GM18526 (cell line): Measurements from ENCODE around the gene TAF6.

Experiments used
- POLR2A ChIP-seq: IDR thresholded peaks from 3 replicates; pipeline ENCODE4 v1.6.1; 2011; ENCODE audit not compliant: insufficient read length; ENCODE audit errors: extremely low read depth

Gene TAF6

DNA sequence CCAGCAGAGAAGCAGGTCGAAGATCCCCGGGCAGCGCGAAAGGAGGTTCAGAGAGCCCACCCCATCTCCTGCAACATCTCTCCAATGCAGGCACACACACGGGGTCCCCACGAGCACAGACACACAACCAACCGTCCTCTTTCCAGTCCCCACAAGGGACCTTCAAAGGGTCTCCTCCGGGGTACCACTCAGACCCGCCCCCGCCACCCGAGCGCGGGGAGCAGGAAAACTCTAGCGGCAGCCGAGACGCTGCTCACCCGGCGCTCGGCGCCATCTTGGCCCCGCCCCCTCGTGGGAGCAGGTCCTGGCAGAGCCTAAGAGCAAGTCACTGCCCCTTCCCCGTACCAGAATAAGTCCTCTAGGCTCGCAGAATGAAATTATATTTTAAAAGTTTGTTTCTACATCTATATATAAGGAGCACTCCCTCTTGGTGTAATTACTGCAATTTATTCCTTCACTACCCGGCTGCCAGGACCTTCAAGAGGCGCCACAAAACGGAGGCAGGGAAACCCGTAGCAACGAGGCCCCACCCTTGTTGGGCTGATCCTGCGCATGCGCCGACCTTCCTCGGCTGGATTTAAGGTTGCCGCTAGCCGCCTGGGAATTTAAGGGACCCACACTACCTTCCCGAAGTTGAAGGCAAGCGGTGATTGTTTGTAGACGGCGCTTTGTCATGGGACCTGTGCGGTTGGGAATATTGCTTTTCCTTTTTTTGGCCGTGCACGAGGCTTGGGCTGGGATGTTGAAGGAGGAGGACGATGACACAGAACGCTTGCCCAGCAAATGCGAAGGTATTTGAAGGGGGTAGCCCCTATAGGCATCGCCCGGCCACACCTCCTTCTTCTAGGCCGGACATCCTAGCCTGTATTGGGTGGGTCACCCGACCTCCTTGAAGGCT is at the start of gene TAF6, which contains the start of gene CNPY4:
Gene TAF6, minus strand, starts transcription at position 287 of the 898 bp plus-strand sequence. CDS start 5,149 bp downstream, outside the sequence.
Gene CNPY4, plus strand, starts transcription at position 563 of the 898 bp plus-strand sequence. Its CDS starts 111 bp downstream, at position 674.
- TF ChIP-seq POLR2A = peak; percentile 82

DNA sequence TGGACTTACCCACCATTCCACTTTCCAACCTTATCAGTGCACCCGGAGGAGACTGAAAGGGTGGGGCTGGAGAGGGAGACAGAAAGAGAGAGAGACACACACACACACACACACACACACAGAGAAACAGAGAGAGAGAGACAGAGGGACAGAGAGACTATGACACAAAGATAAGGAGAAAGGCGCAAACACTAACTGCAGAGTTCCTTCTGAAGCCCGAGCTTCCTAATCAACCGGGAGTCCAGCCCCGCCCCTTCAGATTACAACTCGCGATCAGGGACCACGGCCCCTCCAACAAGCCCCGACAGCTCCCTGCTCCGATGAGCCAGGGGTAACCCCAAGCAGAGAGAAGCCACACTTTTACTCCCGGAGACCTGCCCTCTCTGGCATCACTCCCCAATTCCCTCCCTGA is 48.8 kb upstream of the TAF6 start:
- TF ChIP-seq POLR2A = no peak

DNA sequence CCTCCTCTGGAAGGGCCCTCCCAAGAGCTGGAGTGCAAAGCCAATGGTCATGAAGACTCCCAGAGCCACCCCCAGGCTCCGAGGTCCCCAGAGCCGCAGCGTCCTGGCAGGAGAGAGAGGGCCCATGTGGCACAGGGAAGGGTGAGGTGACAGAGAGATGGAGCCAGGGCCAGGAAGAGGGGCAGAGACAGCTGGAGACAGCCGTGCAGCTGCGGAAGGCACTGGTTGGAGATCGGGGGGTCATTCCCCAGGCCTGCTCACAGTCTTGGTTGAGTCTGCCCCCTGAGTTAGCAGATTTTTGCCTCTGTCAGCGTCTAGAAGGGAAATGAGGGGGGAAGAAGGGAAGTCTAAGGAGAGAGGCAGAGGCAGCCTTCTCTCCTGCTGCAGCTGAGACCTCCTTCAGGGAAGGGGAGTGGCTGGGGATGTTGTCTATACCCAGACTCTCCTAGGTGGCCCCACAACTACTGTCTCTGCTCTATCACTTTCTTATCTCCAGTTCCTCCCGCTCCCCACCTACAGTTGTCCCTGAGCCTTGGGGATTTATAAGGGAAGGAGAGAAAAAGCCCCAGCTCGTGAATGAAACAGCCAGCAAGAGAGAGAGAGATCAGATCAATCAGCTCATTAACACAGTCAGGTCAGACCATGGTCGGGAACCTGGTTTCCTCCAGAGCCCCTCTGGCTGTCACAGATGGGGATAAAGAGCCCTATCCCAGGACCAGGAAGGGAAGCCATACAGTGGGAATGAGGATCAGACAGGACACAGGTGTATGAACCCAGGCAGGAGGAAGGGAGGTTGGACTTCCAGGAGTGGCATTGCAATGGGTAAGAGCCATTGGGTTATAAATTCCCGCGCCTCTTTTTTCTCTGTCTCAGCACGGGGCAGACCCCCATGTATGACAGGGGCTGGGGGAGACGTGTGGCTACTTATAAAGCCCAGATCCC is 48.1 kb upstream of the TAF6 start:
- TF ChIP-seq POLR2A = no peak

DNA sequence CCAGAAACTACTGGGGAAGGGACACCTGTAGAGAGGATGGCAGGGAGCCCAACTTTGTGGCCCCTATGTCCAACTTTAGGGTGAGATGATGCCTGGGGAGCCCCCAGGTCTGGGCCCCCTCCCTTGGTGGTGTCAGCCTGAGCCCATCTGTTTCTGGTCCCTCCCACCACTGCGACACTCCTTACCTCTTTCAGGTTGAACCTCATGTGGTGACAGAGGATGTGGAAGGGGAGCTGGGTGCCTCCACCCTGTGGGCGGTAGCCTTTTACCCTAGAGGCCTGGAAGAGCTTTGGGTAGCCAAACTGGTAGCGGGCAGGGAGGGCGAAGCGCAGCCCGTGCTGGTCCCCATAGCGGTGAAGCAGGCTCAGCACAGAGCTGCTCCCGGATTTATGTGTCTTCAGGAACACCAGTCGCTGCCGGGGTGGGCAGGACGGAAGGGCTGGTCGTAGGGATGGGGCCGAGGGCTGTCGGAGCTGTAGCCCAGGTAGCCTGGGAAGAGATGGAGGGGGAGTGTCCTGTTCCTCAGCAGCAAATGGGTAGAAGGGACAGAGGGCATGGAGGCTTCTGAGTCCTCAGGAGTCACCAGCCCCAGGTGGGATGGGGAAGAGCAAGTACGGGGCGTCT is 47.3 kb upstream of the TAF6 start:
- TF ChIP-seq POLR2A = no peak

DNA sequence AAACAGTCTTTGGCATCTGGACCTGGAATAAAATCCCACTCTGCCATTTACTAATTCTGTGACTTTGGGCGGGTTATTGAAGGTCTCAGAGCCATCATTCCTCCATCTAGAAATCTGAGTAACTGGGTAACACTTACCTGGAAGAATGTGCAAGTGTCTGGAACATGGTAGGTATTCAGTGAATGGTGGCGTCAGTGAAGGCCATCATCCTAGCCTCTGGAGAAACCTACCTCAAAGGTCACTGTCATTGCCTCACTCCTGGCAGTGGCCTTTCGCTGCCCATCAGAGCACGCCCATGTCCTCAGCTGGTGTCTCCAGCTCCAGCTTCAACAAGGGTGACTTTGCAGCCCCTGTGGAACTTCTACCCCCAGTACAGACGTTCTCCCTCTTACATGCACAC is 44.7 kb upstream of the TAF6 start:
- TF ChIP-seq POLR2A = no peak

DNA sequence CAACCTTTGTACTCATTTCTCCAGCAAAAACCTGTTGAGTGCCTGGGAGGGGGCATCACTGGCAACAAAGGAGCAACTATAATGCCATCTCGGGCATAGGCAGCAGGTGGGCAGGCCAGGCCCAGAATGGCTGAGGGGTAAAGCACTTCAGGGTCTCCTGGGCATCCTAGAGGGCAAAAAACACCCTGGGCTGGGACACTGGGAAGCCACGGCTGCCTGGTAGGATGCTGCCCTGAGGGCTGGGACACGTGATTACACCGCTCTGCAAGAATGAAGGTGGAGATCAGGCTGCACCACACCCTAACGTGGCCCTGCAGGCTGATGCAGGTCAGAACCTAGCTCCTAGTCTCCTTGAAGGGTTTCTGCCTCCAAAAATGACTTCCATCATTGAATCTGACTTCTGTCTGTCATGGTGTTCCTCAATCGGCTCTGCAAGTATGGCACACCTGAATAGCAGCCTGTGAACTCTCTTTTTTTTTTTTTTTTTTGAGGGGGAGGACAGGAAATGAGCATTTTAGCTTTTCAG is 43.9 kb upstream of the TAF6 start:
- no peak for TF ChIP-seq POLR2A

DNA sequence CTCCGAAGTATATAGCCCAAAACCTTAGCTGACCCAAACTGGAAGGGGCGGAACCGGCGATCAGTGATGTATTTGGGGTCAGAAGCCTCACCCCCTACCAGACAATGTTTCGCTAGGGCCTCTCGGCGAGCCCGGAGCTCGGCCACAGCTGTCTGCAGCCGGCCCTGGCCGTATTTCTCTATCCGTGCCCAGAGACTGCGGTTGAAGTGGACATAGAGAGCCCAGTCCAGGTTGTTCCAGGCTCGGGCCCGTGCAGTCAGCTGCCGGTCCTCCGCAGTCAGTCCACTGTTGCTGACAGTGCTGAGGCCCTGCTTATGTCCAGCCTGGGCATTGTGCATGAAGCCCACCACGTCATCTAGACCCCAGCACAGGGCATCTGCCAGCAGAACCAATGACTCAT is 40.9 kb upstream of the TAF6 start:
- no peak for TF ChIP-seq POLR2A

DNA sequence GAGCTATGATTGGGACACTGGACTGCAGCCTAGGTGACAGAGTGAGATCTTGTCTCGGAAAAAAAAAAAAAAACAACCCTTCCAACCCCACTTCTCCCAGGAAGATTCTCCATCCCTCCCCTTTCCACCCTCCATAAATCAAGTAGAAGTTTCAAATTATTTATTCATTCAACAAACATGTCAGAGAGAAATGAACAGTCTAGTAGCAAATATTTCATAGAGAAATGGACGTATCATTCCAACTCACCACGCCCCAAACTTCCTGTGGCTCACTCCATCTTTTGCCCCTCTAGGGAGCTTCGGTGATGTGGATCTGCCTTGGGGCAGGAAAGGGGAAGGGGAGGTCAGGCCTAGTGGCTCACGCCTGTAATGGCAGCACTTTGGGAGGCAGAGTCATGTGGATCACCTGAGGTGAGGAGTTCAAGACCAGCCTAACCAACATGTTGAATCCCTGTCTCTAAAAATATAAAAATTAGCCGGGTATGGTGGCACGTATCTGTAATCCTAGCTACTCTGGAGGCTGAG is 40.0 kb upstream of the TAF6 start:
- TF ChIP-seq POLR2A = no peak

DNA sequence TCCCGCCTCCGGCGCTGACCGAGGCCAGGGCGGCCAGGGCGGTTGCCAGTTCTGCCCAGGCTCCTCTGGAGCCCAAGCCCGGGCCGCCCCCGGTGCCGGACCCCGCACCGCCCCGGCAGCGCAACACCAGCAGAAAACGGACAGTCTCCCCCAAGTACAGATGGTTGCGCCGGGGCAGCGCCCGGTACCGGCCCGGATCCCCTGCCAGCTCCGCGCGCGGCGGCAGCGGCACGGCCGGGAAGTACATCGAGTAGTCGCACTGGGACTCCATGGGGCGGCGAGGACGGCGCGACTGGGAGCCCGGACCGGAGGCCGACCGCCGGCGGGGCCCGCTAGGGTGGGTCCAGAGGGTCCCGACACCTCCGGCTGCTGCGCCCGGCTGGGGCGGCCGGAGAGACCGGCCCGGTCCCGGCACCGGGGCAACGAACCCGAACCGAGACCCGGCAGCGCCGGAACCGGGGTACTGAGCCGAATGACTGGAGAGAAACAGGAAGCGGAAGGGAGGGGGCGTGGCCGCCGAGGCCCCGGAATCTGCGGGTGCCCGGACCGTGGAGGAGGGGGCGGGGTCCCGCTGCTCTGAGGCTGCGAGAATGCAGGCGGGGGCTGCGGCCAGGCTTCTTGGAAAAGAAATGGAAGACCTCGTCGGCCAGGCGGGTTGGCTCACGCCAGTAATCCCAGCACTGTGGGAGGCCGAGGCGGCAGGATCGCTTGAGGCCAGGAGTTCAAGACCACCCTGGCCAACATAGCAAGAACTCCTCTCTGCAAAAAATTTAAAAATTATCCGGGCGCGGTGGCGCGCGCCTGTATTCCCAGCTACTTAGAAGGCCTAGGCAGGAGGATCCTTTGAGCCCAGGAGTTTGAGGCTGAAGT is 39.3 kb upstream of the TAF6 start, which contains the start of gene TRAPPC14:
Gene TRAPPC14, minus strand, starts transcription at position 495 of the 870 bp plus-strand sequence. Its CDS starts 224 bp downstream, at position 271.
- TF ChIP-seq POLR2A = peak; percentile 76

DNA sequence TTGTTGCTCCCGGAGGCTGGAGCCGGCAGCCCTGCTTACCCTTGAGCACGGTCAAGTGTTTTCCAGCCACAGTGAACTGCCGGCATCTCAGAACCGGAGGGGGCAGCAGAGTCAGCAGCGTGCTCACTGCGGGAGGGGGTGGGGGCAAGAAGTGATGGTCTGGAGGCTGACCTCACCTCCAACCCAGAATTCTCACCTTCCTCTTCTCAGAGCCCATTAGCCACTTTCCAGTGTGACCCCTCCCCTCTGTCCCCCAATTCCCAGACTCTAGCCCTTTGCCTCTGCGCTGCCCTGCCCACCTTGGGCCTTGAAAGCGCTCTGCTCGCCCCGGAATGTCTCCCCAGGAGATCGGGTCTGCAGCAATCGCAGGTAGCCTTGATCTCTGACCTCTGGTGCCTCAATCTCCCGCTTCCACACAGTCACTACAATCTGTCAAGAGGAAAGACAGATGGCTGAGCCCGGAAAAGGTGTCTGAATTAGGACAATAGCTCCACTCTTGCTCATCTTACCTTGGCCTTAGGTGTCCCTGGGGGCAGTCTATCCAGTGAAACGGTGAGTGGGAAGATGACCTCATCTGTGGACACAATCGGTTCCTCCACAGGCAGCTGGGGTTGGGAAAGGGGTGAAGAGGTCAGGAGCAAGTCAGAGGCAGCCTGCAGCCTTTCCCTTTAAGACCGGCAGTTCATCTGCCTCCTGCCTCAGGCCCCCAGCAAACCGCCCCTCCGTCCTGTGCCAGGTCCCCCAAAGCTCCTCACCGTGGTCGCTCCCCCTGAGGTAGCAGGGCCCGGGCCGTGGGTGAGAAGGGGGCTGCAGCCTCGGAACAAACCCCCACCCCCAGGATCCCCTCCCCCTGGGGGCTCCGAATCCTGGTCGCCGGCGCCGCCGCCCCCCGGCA is 38.4 kb upstream of the TAF6 start:
- no peak for TF ChIP-seq POLR2A

DNA sequence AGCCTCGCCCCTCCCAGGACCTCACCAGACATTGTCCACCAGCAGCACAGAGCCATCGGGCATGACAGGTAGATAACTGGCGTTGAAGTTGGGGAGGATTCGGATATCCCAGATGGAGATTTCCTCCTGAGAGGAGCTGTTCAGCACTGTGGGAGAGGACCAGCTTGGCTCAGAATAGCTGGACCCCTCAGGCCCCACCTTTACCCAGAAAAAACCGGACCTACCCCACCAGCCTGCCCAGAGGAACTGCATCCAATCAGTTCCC is 37.8 kb upstream of the TAF6 start:
- TF ChIP-seq POLR2A = no peak

DNA sequence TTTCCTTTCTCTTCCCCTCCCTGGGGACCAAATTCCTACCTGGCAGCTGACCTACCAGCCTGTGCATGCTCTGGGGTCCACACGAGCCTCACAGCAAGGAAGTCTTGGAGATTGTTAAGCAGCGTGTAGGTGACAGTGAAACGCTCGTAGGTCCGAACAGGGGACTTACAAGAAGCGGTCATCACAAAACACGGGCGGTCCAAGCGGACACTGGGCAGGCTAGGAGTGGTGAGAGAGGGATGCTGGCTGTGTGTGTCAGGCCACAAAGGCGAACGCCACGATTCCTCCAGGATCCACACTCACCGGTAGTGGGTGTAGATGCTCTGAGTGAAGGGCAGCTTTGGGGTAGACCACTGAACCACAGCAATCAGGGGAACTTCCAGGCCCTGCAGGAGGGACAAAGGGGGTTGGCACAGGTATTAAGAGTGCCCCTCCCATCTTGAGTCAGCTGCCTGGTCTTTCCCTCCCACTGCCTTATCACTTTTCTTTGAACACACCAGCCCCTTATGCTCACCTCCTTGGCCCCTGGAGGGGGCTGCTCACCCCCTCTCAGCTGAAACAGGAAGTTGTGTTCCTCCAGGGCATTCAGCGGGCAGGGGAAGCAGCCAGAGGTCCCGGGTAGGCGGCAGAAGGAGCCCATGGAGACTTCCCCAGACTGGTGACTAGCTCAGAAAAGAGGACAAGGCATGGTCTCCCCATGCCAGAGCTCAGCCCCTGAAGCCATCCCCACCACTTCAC is 37.3 kb upstream of the TAF6 start:
- no peak for TF ChIP-seq POLR2A

DNA sequence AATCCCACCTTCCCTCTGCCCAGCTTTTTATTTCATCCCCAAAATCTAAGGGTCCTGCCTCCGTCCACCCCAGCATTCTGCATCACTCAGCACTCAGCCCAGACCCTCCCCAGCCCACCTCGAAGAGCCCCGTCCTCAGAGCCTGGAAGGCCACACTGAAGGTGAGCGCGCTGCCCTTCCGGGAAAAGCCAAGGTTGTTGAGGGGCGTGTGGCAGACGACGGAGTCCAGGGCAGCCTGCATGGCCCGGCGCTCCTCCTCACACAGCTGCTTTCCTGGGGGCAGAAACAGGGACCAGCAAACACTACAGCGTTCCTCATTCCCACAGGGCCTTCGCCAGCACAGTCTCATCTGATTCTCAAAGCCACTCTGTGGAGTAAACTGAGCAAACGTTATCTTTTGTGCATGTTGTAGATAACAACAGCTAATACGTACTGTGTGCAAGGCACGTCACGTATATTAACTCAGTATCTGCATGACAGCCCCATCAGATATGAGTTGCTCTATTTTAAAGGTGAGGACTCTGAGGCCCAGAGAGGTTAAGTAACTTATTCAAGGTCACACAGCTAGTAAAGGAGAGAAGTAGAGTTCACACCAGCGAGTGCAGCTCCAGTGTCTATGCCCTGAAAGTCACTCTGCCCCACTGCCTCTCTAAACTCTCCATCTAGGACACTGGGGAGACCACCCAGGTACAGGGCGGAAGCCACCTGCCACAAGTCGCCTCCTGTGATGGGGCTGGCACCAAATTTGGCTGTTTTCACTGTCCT is 36.6 kb upstream of the TAF6 start:
- no peak for TF ChIP-seq POLR2A
